Measurements from ENCODE around the gene SH3RF3.

The SH3RF3 gene

GRCh38 chr2:109438146-109438545 lies 309.1 kb downstream of the SH3RF3 start:
- no peak for TF ChIP-seq SIN3A (IDR thresholded peaks at IDR 0.05; ENCODE audit: borderline replicate concordance, insufficient read depth, low read length)
- TF ChIP-seq TAF1 (IDR thresholded peaks at IDR 0.05; ENCODE audit: borderline replicate concordance, insufficient read depth, low read length): no peak

- TF ChIP-seq FOXP2 (optimal IDR thresholded peaks at IDR 0.05; ENCODE audit: borderline replicate concordance, extremely low read depth, extremely low read length, insufficient read depth): no peak
- no peak for TF ChIP-seq TAF1 (IDR thresholded peaks at IDR 0.05; ENCODE audit: borderline replicate concordance, insufficient read depth, low read length)
- TF ChIP-seq POLR2AphosphoS5 (IDR thresholded peaks at IDR 0.05; ENCODE audit: low read depth, low read length): no peak
- TF ChIP-seq SIN3A (IDR thresholded peaks at IDR 0.05; ENCODE audit: borderline replicate concordance, insufficient read depth, low read length): no peak
- TF ChIP-seq REST (IDR thresholded peaks at IDR 0.05; ENCODE audit: insufficient read depth in 1 of 2, low read depth in 2 of 2, low read length in 2 of 2): no peak
Observed at GRCh38 chr2:109438773-109439389, 309.9 kb downstream of the SH3RF3 start.

- TF ChIP-seq REST (IDR thresholded peaks at IDR 0.05; ENCODE audit: insufficient read depth in 1 of 2, low read depth in 2 of 2, low read length in 2 of 2) (no peak), SIN3A (IDR thresholded peaks at IDR 0.05; ENCODE audit: borderline replicate concordance, insufficient read depth, low read length) (no peak), POLR2AphosphoS5 (IDR thresholded peaks at IDR 0.05; ENCODE audit: low read depth, low read length) (no peak), FOXP2 (optimal IDR thresholded peaks at IDR 0.05; ENCODE audit: borderline replicate concordance, extremely low read depth, extremely low read length, insufficient read depth) (no peak), TAF1 (IDR thresholded peaks at IDR 0.05; ENCODE audit: borderline replicate concordance, insufficient read depth, low read length) (no peak)
Observed at GRCh38 chr2:109439390-109439786, 310.4 kb downstream of the SH3RF3 start.

GRCh38 chr2:109439986-109440385 lies 311.0 kb downstream of the SH3RF3 start:
- no peak for TF ChIP-seq TAF1 (IDR thresholded peaks at IDR 0.05; ENCODE audit: borderline replicate concordance, insufficient read depth, low read length)
- TF ChIP-seq SIN3A (IDR thresholded peaks at IDR 0.05; ENCODE audit: borderline replicate concordance, insufficient read depth, low read length): no peak
- TF ChIP-seq FOXP2 (optimal IDR thresholded peaks at IDR 0.05; ENCODE audit: borderline replicate concordance, extremely low read depth, extremely low read length, insufficient read depth): no peak
- TF ChIP-seq REST (IDR thresholded peaks at IDR 0.05; ENCODE audit: insufficient read depth in 1 of 2, low read depth in 2 of 2, low read length in 2 of 2): no peak
- no peak for TF ChIP-seq POLR2AphosphoS5 (IDR thresholded peaks at IDR 0.05; ENCODE audit: low read depth, low read length)

GRCh38 chr2:109440499-109441156 lies 311.6 kb downstream of the SH3RF3 start:
- TF ChIP-seq TAF1 (IDR thresholded peaks at IDR 0.05; ENCODE audit: borderline replicate concordance, insufficient read depth, low read length): no peak
- TF ChIP-seq FOXP2 (optimal IDR thresholded peaks at IDR 0.05; ENCODE audit: borderline replicate concordance, extremely low read depth, extremely low read length, insufficient read depth): no peak
- no peak for TF ChIP-seq SIN3A (IDR thresholded peaks at IDR 0.05; ENCODE audit: borderline replicate concordance, insufficient read depth, low read length)
- no peak for TF ChIP-seq POLR2AphosphoS5 (IDR thresholded peaks at IDR 0.05; ENCODE audit: low read depth, low read length)
- no peak for TF ChIP-seq REST (IDR thresholded peaks at IDR 0.05; ENCODE audit: insufficient read depth in 1 of 2, low read depth in 2 of 2, low read length in 2 of 2)
